Measurements from ENCODE around the gene STXBP5.

Gene STXBP5

GRCh38 chr6:147220345-147220744, 16.1 kb downstream of the STXBP5 start:
- Histone ChIP-seq H3K23ac (ENCODE audit: low read length) (no peak overlapping the region), H3K14ac (ENCODE audit: low read length) (no peak overlapping the region), H3K4me2 (ENCODE audit: low read length) (no peak overlapping the region), H4K8ac (ENCODE audit: low read depth, low read length) (no peak overlapping the region), H2AK5ac (ENCODE audit: low read length) (no peak overlapping the region), H3K79me1 (ENCODE audit: low read length) (no peaks in the 10 kb centered on the region), H3K79me2 (ENCODE audit: control insufficient read depth, insufficient read depth, low read length, poor library complexity) (no peaks in the 10 kb centered on the region), H3K27me3 (ENCODE audit: insufficient read depth, low read length) (no peaks in the 10 kb centered on the region), H3K9me3 (ENCODE audit: insufficient read depth, low read depth, low read length) (no peaks in the 10 kb centered on the region), H3K9ac (ENCODE audit: low read length) (no peak overlapping the region), H4K91ac (ENCODE audit: low read depth, low read length) (no peak overlapping the region), H4K12ac (ENCODE audit: low read depth, low read length) (no peak overlapping the region), H3K4me1 (ENCODE audit: control insufficient read depth in 1 of 2, insufficient read depth in 2 of 2, low read length in 2 of 2) (peaks cover 0 to 3% of the 10 kb centered on the region in 2 experiments), H3K27ac (ENCODE audit: low read depth, low read length) (no peak overlapping the region), H3K4me3 (ENCODE audit: low read depth, low read length) (no peak overlapping the region), H2AFZ (ENCODE audit: insufficient read depth, low read length, poor library complexity) (no peak overlapping the region), H3K4ac (ENCODE audit: low read depth, low read length) (no peak overlapping the region), H2BK5ac (ENCODE audit: low read depth, low read length, poor library complexity) (no peak overlapping the region), H3K36me3 (ENCODE audit: control insufficient read depth in 1 of 2, insufficient read depth in 2 of 2, low read length in 2 of 2) (peaks cover 4 to 6% of the 10 kb centered on the region in 2 experiments), H2BK120ac (ENCODE audit: insufficient read depth, low read length, poor library complexity) (no peak overlapping the region), H3K18ac (ENCODE audit: low read length) (no peak overlapping the region), H2BK12ac (ENCODE audit: low read length) (no peak overlapping the region)
- no peak for DNase-seq
- no CpG with 5 or more reads among the region's 2 CpGs for WGBS (ENCODE audit: extremely low coverage, insufficient coverage, insufficient read length)

DNA sequence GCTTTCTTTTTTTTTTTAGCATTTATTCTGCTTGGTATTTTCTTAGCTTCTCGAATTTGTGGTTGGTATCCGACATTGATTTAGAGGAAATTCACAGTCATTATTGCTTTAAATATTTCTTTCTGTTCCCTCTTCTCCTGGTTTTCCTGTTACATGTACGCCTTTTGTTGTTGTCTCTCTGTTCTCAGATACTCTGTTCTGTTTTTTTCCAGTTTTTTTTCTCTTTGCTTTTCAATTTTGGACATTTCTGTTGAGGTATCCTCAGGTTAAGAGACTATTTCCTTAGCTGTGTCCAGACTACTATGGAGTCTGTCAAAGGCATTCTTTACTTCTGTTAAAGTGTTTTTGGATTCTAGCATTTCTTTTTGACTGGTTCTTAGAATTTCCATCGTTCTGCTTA, 17.5 kb downstream of the STXBP5 start:
- no peak overlapping the region for H2BK12ac ChIP-seq (ENCODE audit: low read length)
- H3K23ac ChIP-seq (ENCODE audit: low read length): no peak overlapping the region
- no peaks in the 10 kb centered on the region for H3K79me2 ChIP-seq (ENCODE audit: control insufficient read depth, insufficient read depth, low read length, poor library complexity)
- peaks cover 0 to 3% of the 10 kb centered on the region in 2 experiments for H3K4me1 ChIP-seq (ENCODE audit: control insufficient read depth in 1 of 2, insufficient read depth in 2 of 2, low read length in 2 of 2)
- no peak overlapping the region for H3K4me3 ChIP-seq (ENCODE audit: low read depth, low read length)
- no peak overlapping the region for H3K4me2 ChIP-seq (ENCODE audit: low read length)
- no peak overlapping the region for H4K12ac ChIP-seq (ENCODE audit: low read depth, low read length)
- H3K36me3 ChIP-seq (ENCODE audit: control insufficient read depth in 1 of 2, insufficient read depth in 2 of 2, low read length in 2 of 2): peaks cover 4 to 7% of the 10 kb centered on the region in 2 experiments
- no peak overlapping the region for H3K27ac ChIP-seq (ENCODE audit: low read depth, low read length)
- H4K8ac ChIP-seq (ENCODE audit: low read depth, low read length): no peak overlapping the region
- H2AK5ac ChIP-seq (ENCODE audit: low read length): no peak overlapping the region
- no peak overlapping the region for H4K91ac ChIP-seq (ENCODE audit: low read depth, low read length)
- DNase-seq: no peak
- WGBS (ENCODE audit: extremely low coverage, insufficient coverage, insufficient read length): no CpG with 5 or more reads among the region's 4 CpGs
- no peaks in the 10 kb centered on the region for H3K27me3 ChIP-seq (ENCODE audit: insufficient read depth, low read length)
- no peak overlapping the region for H3K9ac ChIP-seq (ENCODE audit: low read length)
- H2BK5ac ChIP-seq (ENCODE audit: low read depth, low read length, poor library complexity): no peak overlapping the region
- no peak overlapping the region for H3K18ac ChIP-seq (ENCODE audit: low read length)
- H3K9me3 ChIP-seq (ENCODE audit: insufficient read depth, low read depth, low read length): no peaks in the 10 kb centered on the region
- no peak overlapping the region for H2AFZ ChIP-seq (ENCODE audit: insufficient read depth, low read length, poor library complexity)
- no peaks in the 10 kb centered on the region for H3K79me1 ChIP-seq (ENCODE audit: low read length)
- no peak overlapping the region for H3K4ac ChIP-seq (ENCODE audit: low read depth, low read length)
- H3K14ac ChIP-seq (ENCODE audit: low read length): no peak overlapping the region
- no peak overlapping the region for H2BK120ac ChIP-seq (ENCODE audit: insufficient read depth, low read length, poor library complexity)

GRCh38 chr6:147222160-147222838, 18.1 kb downstream of the STXBP5 start:
- Histone ChIP-seq H2BK120ac (ENCODE audit: insufficient read depth, low read length, poor library complexity) (no peak overlapping the region), H2AK5ac (ENCODE audit: low read length) (no peak overlapping the region), H3K4ac (ENCODE audit: low read depth, low read length) (no peak overlapping the region), H3K23ac (ENCODE audit: low read length) (no peak overlapping the region), H3K27me3 (ENCODE audit: insufficient read depth, low read length) (no peaks in the 10 kb centered on the region), H2BK12ac (ENCODE audit: low read length) (no peak overlapping the region), H3K4me2 (ENCODE audit: low read length) (no peak overlapping the region), H4K12ac (ENCODE audit: low read depth, low read length) (no peak overlapping the region), H3K36me3 (ENCODE audit: control insufficient read depth in 1 of 2, insufficient read depth in 2 of 2, low read length in 2 of 2) (peaks cover 4 to 7% of the 10 kb centered on the region in 2 experiments), H3K4me3 (ENCODE audit: low read depth, low read length) (no peak overlapping the region), H3K9me3 (ENCODE audit: insufficient read depth, low read depth, low read length) (no peaks in the 10 kb centered on the region), H2AFZ (ENCODE audit: insufficient read depth, low read length, poor library complexity) (no peak overlapping the region), H2BK5ac (ENCODE audit: low read depth, low read length, poor library complexity) (no peak overlapping the region), H3K27ac (ENCODE audit: low read depth, low read length) (no peak overlapping the region), H3K79me2 (ENCODE audit: control insufficient read depth, insufficient read depth, low read length, poor library complexity) (no peaks in the 10 kb centered on the region), H4K8ac (ENCODE audit: low read depth, low read length) (peak overlapping the region; percentile 38), H4K91ac (ENCODE audit: low read depth, low read length) (peak overlapping the region; percentile 1), H3K9ac (ENCODE audit: low read length) (no peak overlapping the region), H3K4me1 (ENCODE audit: control insufficient read depth in 1 of 2, insufficient read depth in 2 of 2, low read length in 2 of 2) (peaks cover 0 to 3% of the 10 kb centered on the region in 2 experiments), H3K14ac (ENCODE audit: low read length) (no peak overlapping the region), H3K79me1 (ENCODE audit: low read length) (no peaks in the 10 kb centered on the region), H3K18ac (ENCODE audit: low read length) (peak overlapping the region; percentile 75)
- DNase-seq: peak in 1 of 2 donors; percentile 66
- WGBS (ENCODE audit: extremely low coverage, insufficient coverage, insufficient read length): no CpG with 5 or more reads among the region's 4 CpGs

GRCh38 chr6:147223736-147224135, 19.5 kb downstream of the STXBP5 start:
- H3K4ac ChIP-seq (ENCODE audit: low read depth, low read length): no peak overlapping the region
- WGBS (ENCODE audit: extremely low coverage, insufficient coverage, insufficient read length): no CpG with 5 or more reads among the region's 3 CpGs
- no peak overlapping the region for H3K4me2 ChIP-seq (ENCODE audit: low read length)
- no peak overlapping the region for H3K23ac ChIP-seq (ENCODE audit: low read length)
- H3K79me2 ChIP-seq (ENCODE audit: control insufficient read depth, insufficient read depth, low read length, poor library complexity): no peaks in the 10 kb centered on the region
- H3K36me3 ChIP-seq (ENCODE audit: control insufficient read depth in 1 of 2, insufficient read depth in 2 of 2, low read length in 2 of 2): peaks cover 4% of the 10 kb centered on the region in 2 experiments
- no peak overlapping the region for H2BK12ac ChIP-seq (ENCODE audit: low read length)
- no peak overlapping the region for H3K14ac ChIP-seq (ENCODE audit: low read length)
- H4K91ac ChIP-seq (ENCODE audit: low read depth, low read length): no peak overlapping the region
- no peak overlapping the region for H2BK120ac ChIP-seq (ENCODE audit: insufficient read depth, low read length, poor library complexity)
- no peaks in the 10 kb centered on the region for H3K27me3 ChIP-seq (ENCODE audit: insufficient read depth, low read length)
- no peak overlapping the region for H2BK5ac ChIP-seq (ENCODE audit: low read depth, low read length, poor library complexity)
- no peaks in the 10 kb centered on the region for H3K79me1 ChIP-seq (ENCODE audit: low read length)
- DNase-seq: no peak
- H3K4me1 ChIP-seq (ENCODE audit: control insufficient read depth in 1 of 2, insufficient read depth in 2 of 2, low read length in 2 of 2): peaks cover 0 to 3% of the 10 kb centered on the region in 2 experiments
- no peak overlapping the region for H3K18ac ChIP-seq (ENCODE audit: low read length)
- no peak overlapping the region for H4K12ac ChIP-seq (ENCODE audit: low read depth, low read length)
- no peak overlapping the region for H3K27ac ChIP-seq (ENCODE audit: low read depth, low read length)
- no peak overlapping the region for H2AFZ ChIP-seq (ENCODE audit: insufficient read depth, low read length, poor library complexity)
- no peak overlapping the region for H3K9ac ChIP-seq (ENCODE audit: low read length)
- H3K9me3 ChIP-seq (ENCODE audit: insufficient read depth, low read depth, low read length): no peaks in the 10 kb centered on the region
- no peak overlapping the region for H3K4me3 ChIP-seq (ENCODE audit: low read depth, low read length)
- H2AK5ac ChIP-seq (ENCODE audit: low read length): no peak overlapping the region
- no peak overlapping the region for H4K8ac ChIP-seq (ENCODE audit: low read depth, low read length)
